Measurements from ENCODE around the gene PDAP1. TPM values are rescaled to one million over a fixed set of nuclear protein-coding genes. Genes with fewer than 3 reads are reported as not detected.

Gene PDAP1
- total RNA-seq, 1 donor from 2014 or later = 105 TPM

GRCh38 chr7:99448855-99449254, 40.5 kb upstream of the PDAP1 start:
- Mint-ChIP-seq H3K9me3 (no peaks in the 10 kb centered on the region), H3K4me3 (no peak overlapping the region), H3K27me3 (no peaks in the 10 kb centered on the region), H3K27ac (no peak overlapping the region), H3K4me1 (peaks cover 7% of the 10 kb centered on the region), H3K36me3 (ENCODE audit: low read depth) (peaks cover 79% of the 10 kb centered on the region)
- DNase-seq (no peak), ATAC-seq (ENCODE audit: low read depth) (no peak)
- ChIA-PET POLR2A (interaction anchor here (0.5 kb wide), 1 partner anchor 23 kb away, joined by 3 read pairs; no protein-coding TSS in a partner anchor), CTCF (no interaction called here)
- no peak for TF ChIP-seq CTCF (IDR thresholded peaks at IDR 0.05)
- intact Hi-C loops (cut with micrococcal nuclease) = no loop called here

- TF ChIP-seq CTCF (IDR thresholded peaks at IDR 0.05) = no peak
- H3K4me3 Mint-ChIP-seq = no peak overlapping the region
- CTCF ChIA-PET = no interaction called here
- H3K4me1 Mint-ChIP-seq = peaks cover 11% of the 10 kb centered on the region
- H3K9me3 Mint-ChIP-seq = no peaks in the 10 kb centered on the region
- H3K27me3 Mint-ChIP-seq = no peaks in the 10 kb centered on the region
- no peak overlapping the region for H3K27ac Mint-ChIP-seq
- intact Hi-C loops (cut with micrococcal nuclease) = no loop called here
- ATAC-seq (ENCODE audit: low read depth) (no peak), DNase-seq (no peak)
- POLR2A ChIA-PET = interaction anchor here (0.7 kb wide), 1 partner anchor 39 kb away, joined by 8 read pairs; the partner anchor contains the start of genes BUD31 and PDAP1
- H3K36me3 Mint-ChIP-seq (ENCODE audit: low read depth) = peaks cover 76% of the 10 kb centered on the region
These were observed 39.5 kb upstream of the PDAP1 start for GRCh38 chr7:99447943-99448342.

- POLR2A ChIA-PET = interaction anchor here (0.9 kb wide), 1 partner anchor 112 kb away, joined by 3 read pairs; the partner anchor contains the start of gene ZNF655
- Mint-ChIP-seq H3K27ac (no peak overlapping the region), H3K36me3 (ENCODE audit: low read depth) (peaks cover 64% of the 10 kb centered on the region)
These were observed 37.7 kb upstream of the PDAP1 start for GRCh38 chr7:99446096-99446495.

GRCh38 chr7:99440195-99440594, 31.8 kb upstream of the PDAP1 start:
- CTCF ChIA-PET = no interaction called here
- TF ChIP-seq CTCF (IDR thresholded peaks at IDR 0.05) = no peak
- H3K36me3 Mint-ChIP-seq (ENCODE audit: low read depth) = peaks cover 30% of the 10 kb centered on the region

More at GRCh38 chr7:99446096-99446495, 37.7 kb upstream of the PDAP1 start:
- ATAC-seq (ENCODE audit: low read depth) (no peak), DNase-seq (no peak)
- Mint-ChIP-seq H3K4me3 (no peak overlapping the region), H3K27me3 (no peaks in the 10 kb centered on the region), H3K4me1 (peaks cover 18% of the 10 kb centered on the region), H3K9me3 (no peaks in the 10 kb centered on the region)
- CTCF ChIA-PET = no interaction called here
- intact Hi-C loops (cut with micrococcal nuclease) = no loop called here
- no peak for TF ChIP-seq CTCF (IDR thresholded peaks at IDR 0.05)

GRCh38 chr7:99438573-99439480, 30.4 kb upstream of the PDAP1 start, which contains the start of the genes CPSF4 and PTCD1:
TSS of gene CPSF4 (plus strand) at chr7:99438943. CDS start at chr7:99439083, 140 bp downstream.
TSS of gene PTCD1 (minus strand) at chr7:99438798. CDS start at chr7:99435242, 3,556 bp downstream.
- intact Hi-C loops (cut with micrococcal nuclease) = loop anchor here (1.0 to 2.0 kb wide), 7 partner anchors 27 to 177 kb away; partner anchors contain the start of genes ARPC1A, ARPC1B, ATP5MF and BUD31
- peak within 1 kb of the TSS; percentile 94 for H3K27ac Mint-ChIP-seq
- H3K36me3 Mint-ChIP-seq (ENCODE audit: low read depth) = peaks cover 29% of the 10 kb centered on the region
- no peak for TF ChIP-seq CTCF (IDR thresholded peaks at IDR 0.05)
- peak; percentile 84 for DNase-seq
- no peaks in the 10 kb centered on the region for H3K27me3 Mint-ChIP-seq
- peak within 1 kb of the TSS; percentile 98 for H3K4me3 Mint-ChIP-seq
- ChIA-PET POLR2A (interaction anchor here (0.5 to 2.1 kb wide), 18 partner anchors 16 to 120 kb away, joined by 3 to 28 read pairs (median 3); partner anchors contain the start of genes ARPC1A, ARPC1B, ATP5MF and BUD31), CTCF (no interaction called here)
- no peaks in the 10 kb centered on the region for H3K9me3 Mint-ChIP-seq
- peak; percentile 94 for ATAC-seq (ENCODE audit: low read depth)
- peaks cover 32% of the 10 kb centered on the region for H3K4me1 Mint-ChIP-seq

More at GRCh38 chr7:99440195-99440594, 31.8 kb upstream of the PDAP1 start:
- POLR2A ChIA-PET = interaction anchor here (0.8 kb wide), 2 partner anchors 32 to 123 kb away, joined by 3 to 4 read pairs; no protein-coding TSS in a partner anchor
- Mint-ChIP-seq H3K4me3 (peak overlapping the region; percentile 98), H3K27me3 (no peaks in the 10 kb centered on the region), H3K9me3 (no peaks in the 10 kb centered on the region), H3K4me1 (peaks cover 39% of the 10 kb centered on the region), H3K27ac (no peak overlapping the region)
- ATAC-seq (ENCODE audit: low read depth) (no peak), DNase-seq (no peak)
- intact Hi-C loops (cut with micrococcal nuclease) = no loop called here
